WTC11 (cell line): Measurements from ENCODE around the gene SESN2. TPM values are rescaled to one million over a fixed set of nuclear protein-coding genes. Genes with fewer than 3 reads are reported as not detected.

Experiments
- ATAC-seq: fragments of 200-7000 bp; cut with Tn5 transposase; 2 replicates; pipeline ENCODE4 v1.10.0; 2021; ENCODE audit warnings: mild to moderate bottlenecking, moderate library complexity
- CTCF ChIA-PET: fragments of 300-600 bp; sonication (Branson Sonifier 250); formaldehyde crosslinking; loops from one replicate; lab custom pipeline; 2021; ENCODE audit warnings: antibody characterized with exemption; lab: Charles Lee
- POLR2A ChIA-PET: fragments of 350-600 bp; sonication (Branson Sonifier 250); formaldehyde crosslinking; loops from one replicate; lab custom pipeline; 2021; ENCODE audit warnings: antibody characterized with exemption; lab: Charles Lee
- DNase-seq: peaks from one replicate; pipeline ENCODE4 v3.0.0; 2021; ENCODE audit warnings: low spot score
- H3K27ac Mint-ChIP-seq: 2 replicates; pipeline ENCODE4 v1.8.0; 2021; ENCODE audit warnings: mixed read lengths
- H3K27me3 Mint-ChIP-seq: 2 replicates; pipeline ENCODE4 v1.8.0; 2021; ENCODE audit warnings: low read depth, mild to moderate bottlenecking, moderate library complexity, mixed read lengths
- H3K36me3 Mint-ChIP-seq: 2 replicates; pipeline ENCODE4 v1.8.0; 2021; ENCODE audit warnings: mixed read lengths
- H3K4me1 Mint-ChIP-seq: 2 replicates; pipeline ENCODE4 v1.8.0; 2022; ENCODE audit warnings: mixed read lengths
- H3K4me3 Mint-ChIP-seq: 2 replicates; pipeline ENCODE4 v1.8.0; 2021; ENCODE audit warnings: mild to moderate bottlenecking, moderate library complexity, mixed read lengths
- H3K9me3 Mint-ChIP-seq: 2 replicates; pipeline ENCODE4 v1.8.0; 2021; ENCODE audit warnings: mixed read lengths
- FOXK1 ChIP-seq: sonication (generic); formaldehyde crosslinking; IDR thresholded peaks from 2 replicates; pipeline ENCODE4 v1.8.0; 2022; ENCODE audit warnings: mild to moderate bottlenecking, moderate library complexity, missing genetic modification reagents
- GABPB1 ChIP-seq: sonication (generic); formaldehyde crosslinking; IDR thresholded peaks from 2 replicates; pipeline ENCODE4 v1.8.1; 2023; ENCODE audit warnings: mild to moderate bottlenecking, missing genetic modification reagents
- RORB ChIP-seq: fragments of 250-450 bp; sonication (Bioruptor Pico); IDR thresholded peaks from 2 replicates; pipeline ENCODE4 v1.9.0; 2021; ENCODE audit warnings: mild to moderate bottlenecking
- SOX15 ChIP-seq: fragments of 250-450 bp; sonication (Bioruptor Pico); IDR thresholded peaks from 2 replicates; pipeline ENCODE4 v1.9.0; 2021; ENCODE audit warnings: mild to moderate bottlenecking
- SP1 ChIP-seq: sonication (generic); formaldehyde crosslinking; conservative IDR thresholded peaks from 2 replicates; pipeline ENCODE4 v1.8.1; 2022; ENCODE audit warnings: missing genetic modification reagents
- TCF7 ChIP-seq: sonication (generic); formaldehyde crosslinking; IDR thresholded peaks from 2 replicates; pipeline ENCODE4 v1.8.0; 2022; ENCODE audit warnings: mild to moderate bottlenecking, low read depth, missing genetic modification reagents, moderate library complexity
- TEAD1 ChIP-seq: sonication (generic); formaldehyde crosslinking; IDR thresholded peaks from 2 replicates; pipeline ENCODE4 v1.8.0; 2022; ENCODE audit warnings: mild to moderate bottlenecking, missing genetic modification reagents
- ZNF317 ChIP-seq: sonication (generic); formaldehyde crosslinking; IDR thresholded peaks from 2 replicates; pipeline ENCODE4 v1.8.1; 2023; ENCODE audit warnings: low read depth, mild to moderate bottlenecking, moderate library complexity, missing genetic modification reagents, borderline replicate concordance
- total RNA-seq: library from RNA; stranded (reverse); gene quantifications from 3 replicates; pipeline ENCODE4 v1.2.3, GENCODE V29; 2021
- TF ChIP-seq, protein P1 (sequence below): sonication (generic); formaldehyde crosslinking; conservative IDR thresholded peaks from 2 replicates; pipeline ENCODE4 v1.8.1; 2022; ENCODE audit warnings: mild to moderate bottlenecking, missing genetic modification reagents
- TF ChIP-seq, protein P2 (sequence below): sonication (generic); formaldehyde crosslinking; IDR thresholded peaks from 2 replicates; pipeline ENCODE4 v1.8.1; 2023; ENCODE audit warnings: mild to moderate bottlenecking, moderate library complexity, missing genetic modification reagents
- TF ChIP-seq, protein P3 (sequence below): fragments of 250-450 bp; sonication (Bioruptor Pico); IDR thresholded peaks from 2 replicates; pipeline ENCODE4 v1.9.0; 2021; ENCODE audit warnings: mild to moderate bottlenecking, borderline replicate concordance
- TF ChIP-seq, protein P4 (sequence below): sonication (generic); formaldehyde crosslinking; IDR thresholded peaks from 2 replicates; pipeline ENCODE4 v1.8.1; 2023; ENCODE audit warnings: mild to moderate bottlenecking, missing genetic modification reagents, moderate library complexity
- TF ChIP-seq, protein P5 (sequence below): sonication (generic); formaldehyde crosslinking; IDR thresholded peaks from 2 replicates; pipeline ENCODE4 v1.8.1; 2022; ENCODE audit warnings: missing genetic modification reagents, borderline replicate concordance
- TF ChIP-seq, protein P6 (sequence below): sonication (generic); formaldehyde crosslinking; IDR thresholded peaks from 2 replicates; pipeline ENCODE4 v1.8.1; 2022; ENCODE audit warnings: mild to moderate bottlenecking, moderate library complexity, missing genetic modification reagents
- TF ChIP-seq, protein P7 (sequence below): sonication (generic); formaldehyde crosslinking; IDR thresholded peaks from 2 replicates; pipeline ENCODE4 v1.8.0; 2022; ENCODE audit warnings: mild to moderate bottlenecking, missing genetic modification reagents

Gene SESN2
- total RNA-seq, 1 experiment from 2014 or later: 38.1 TPM

DNA sequence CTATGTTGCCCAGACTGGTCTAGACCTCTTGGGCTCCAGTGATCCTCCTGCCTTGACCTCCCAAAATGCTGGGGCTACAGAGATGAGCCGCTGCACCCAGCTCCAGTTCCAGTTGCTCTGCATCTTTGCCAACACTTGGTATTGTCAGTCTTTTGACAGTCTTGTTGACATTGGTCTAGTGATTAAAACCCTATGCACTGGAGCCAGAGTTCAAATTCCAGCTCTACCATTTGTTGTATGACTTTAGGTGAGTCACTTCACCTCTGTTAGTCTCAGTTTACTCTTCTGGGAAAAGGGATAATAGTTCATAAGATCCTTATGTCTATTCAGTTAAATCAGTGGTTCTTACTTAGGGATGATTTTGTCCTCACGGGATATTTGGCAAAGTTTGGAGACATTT lies 36.6 kb downstream of the SESN2 start (continued):
- TF ChIP-seq, protein P1, sequence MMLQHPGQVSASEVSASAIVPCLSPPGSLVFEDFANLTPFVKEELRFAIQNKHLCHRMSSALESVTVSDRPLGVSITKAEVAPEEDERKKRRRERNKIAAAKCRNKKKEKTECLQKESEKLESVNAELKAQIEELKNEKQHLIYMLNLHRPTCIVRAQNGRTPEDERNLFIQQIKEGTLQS (CRISPR knock-in tag): no peak
- TF ChIP-seq FOXK1 (CRISPR knock-in tag): no peak
- TF ChIP-seq, protein P2, sequence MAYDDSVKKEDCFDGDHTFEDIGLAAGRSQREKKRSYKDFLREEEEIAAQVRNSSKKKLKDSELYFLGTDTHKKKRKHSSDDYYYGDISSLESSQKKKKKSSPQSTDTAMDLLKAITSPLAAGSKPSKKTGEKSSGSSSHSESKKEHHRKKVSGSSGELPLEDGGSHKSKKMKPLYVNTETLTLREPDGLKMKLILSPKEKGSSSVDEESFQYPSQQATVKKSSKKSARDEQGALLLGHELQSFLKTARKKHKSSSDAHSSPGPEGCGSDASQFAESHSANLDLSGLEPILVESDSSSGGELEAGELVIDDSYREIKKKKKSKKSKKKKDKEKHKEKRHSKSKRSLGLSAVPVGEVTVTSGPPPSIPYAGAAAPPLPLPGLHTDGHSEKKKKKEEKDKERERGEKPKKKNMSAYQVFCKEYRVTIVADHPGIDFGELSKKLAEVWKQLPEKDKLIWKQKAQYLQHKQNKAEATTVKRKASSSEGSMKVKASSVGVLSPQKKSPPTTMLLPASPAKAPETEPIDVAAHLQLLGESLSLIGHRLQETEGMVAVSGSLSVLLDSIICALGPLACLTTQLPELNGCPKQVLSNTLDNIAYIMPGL: no peak
- no peak for TF ChIP-seq SOX15
- no peak for TF ChIP-seq TCF7 (CRISPR knock-in tag)
- no peak for TF ChIP-seq SP1 (CRISPR knock-in tag)
- TF ChIP-seq, protein P3, sequence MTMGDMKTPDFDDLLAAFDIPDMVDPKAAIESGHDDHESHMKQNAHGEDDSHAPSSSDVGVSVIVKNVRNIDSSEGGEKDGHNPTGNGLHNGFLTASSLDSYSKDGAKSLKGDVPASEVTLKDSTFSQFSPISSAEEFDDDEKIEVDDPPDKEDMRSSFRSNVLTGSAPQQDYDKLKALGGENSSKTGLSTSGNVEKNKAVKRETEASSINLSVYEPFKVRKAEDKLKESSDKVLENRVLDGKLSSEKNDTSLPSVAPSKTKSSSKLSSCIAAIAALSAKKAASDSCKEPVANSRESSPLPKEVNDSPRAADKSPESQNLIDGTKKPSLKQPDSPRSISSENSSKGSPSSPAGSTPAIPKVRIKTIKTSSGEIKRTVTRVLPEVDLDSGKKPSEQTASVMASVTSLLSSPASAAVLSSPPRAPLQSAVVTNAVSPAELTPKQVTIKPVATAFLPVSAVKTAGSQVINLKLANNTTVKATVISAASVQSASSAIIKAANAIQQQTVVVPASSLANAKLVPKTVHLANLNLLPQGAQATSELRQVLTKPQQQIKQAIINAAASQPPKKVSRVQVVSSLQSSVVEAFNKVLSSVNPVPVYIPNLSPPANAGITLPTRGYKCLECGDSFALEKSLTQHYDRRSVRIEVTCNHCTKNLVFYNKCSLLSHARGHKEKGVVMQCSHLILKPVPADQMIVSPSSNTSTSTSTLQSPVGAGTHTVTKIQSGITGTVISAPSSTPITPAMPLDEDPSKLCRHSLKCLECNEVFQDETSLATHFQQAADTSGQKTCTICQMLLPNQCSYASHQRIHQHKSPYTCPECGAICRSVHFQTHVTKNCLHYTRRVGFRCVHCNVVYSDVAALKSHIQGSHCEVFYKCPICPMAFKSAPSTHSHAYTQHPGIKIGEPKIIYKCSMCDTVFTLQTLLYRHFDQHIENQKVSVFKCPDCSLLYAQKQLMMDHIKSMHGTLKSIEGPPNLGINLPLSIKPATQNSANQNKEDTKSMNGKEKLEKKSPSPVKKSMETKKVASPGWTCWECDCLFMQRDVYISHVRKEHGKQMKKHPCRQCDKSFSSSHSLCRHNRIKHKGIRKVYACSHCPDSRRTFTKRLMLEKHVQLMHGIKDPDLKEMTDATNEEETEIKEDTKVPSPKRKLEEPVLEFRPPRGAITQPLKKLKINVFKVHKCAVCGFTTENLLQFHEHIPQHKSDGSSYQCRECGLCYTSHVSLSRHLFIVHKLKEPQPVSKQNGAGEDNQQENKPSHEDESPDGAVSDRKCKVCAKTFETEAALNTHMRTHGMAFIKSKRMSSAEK: no peak
- TF ChIP-seq, all 79 proteins: peak for 0

DNA sequence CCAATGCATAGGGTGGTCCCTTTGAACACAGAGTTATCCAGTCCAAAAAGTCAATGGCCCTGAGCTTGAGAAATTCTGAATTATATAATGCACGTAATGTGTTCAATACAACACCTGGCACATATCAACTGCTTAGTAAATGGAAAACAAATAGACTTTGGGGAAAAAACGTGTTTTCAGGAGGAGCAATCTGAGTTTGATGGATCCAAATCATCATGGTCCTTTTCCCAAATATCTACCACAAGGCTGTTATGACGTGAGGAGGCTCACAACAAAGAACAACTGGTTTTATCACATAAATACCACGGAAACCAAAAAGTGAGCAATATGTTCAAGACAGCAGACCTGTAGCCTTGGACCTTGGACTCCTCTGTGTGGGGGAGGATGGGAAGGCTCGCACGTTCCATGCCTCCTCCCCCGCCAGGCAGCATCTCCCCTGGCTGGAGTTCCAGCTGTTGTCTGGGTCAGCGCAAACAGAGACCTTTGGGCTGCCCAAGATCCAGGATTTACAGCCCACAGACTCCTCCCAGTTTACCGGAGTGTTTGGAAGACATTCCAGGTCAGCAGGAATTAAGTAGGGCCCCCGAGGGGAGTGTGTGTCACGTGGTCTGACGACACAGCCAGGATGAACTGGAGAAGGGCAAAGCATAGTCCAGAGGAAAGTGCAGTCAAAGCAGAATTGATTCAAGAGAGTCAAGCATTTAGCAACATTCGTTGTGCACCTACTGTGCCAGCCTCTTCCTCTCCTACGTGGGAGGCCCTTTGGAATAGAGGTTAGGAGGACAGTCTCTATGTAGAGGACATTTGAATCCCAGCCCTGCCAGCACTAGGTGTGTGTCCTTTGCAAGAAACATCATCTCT lies 37.3 kb downstream of the SESN2 start:
- TF ChIP-seq TEAD1 (peak; percentile 75; the same call in 1 of the 2 replicates), GABPB1 (CRISPR knock-in tag) (peak; percentile 12; the same call in 1 of the 2 replicates), ZNF317 (CRISPR knock-in tag) (no peak), RORB (no peak)
- TF ChIP-seq, protein P4, sequence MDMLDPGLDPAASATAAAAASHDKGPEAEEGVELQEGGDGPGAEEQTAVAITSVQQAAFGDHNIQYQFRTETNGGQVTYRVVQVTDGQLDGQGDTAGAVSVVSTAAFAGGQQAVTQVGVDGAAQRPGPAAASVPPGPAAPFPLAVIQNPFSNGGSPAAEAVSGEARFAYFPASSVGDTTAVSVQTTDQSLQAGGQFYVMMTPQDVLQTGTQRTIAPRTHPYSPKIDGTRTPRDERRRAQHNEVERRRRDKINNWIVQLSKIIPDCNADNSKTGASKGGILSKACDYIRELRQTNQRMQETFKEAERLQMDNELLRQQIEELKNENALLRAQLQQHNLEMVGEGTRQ (CRISPR knock-in tag): peak; percentile 93
- TF ChIP-seq, protein P5, sequence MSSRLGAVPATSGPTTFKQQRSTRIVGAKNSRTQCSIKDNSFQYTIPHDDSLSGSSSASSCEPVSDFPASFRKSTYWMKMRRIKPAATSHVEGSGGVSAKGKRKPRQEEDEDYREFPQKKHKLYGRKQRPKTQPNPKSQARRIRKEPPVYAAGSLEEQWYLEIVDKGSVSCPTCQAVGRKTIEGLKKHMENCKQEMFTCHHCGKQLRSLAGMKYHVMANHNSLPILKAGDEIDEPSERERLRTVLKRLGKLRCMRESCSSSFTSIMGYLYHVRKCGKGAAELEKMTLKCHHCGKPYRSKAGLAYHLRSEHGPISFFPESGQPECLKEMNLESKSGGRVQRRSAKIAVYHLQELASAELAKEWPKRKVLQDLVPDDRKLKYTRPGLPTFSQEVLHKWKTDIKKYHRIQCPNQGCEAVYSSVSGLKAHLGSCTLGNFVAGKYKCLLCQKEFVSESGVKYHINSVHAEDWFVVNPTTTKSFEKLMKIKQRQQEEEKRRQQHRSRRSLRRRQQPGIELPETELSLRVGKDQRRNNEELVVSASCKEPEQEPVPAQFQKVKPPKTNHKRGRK (CRISPR knock-in tag): no peak
- TF ChIP-seq, protein P6, sequence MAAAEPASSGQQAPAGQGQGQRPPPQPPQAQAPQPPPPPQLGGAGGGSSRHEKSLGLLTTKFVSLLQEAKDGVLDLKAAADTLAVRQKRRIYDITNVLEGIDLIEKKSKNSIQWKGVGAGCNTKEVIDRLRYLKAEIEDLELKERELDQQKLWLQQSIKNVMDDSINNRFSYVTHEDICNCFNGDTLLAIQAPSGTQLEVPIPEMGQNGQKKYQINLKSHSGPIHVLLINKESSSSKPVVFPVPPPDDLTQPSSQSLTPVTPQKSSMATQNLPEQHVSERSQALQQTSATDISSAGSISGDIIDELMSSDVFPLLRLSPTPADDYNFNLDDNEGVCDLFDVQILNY (CRISPR knock-in tag): peak; percentile 41; the same call in 1 of the 2 replicates
- TF ChIP-seq, protein P7, sequence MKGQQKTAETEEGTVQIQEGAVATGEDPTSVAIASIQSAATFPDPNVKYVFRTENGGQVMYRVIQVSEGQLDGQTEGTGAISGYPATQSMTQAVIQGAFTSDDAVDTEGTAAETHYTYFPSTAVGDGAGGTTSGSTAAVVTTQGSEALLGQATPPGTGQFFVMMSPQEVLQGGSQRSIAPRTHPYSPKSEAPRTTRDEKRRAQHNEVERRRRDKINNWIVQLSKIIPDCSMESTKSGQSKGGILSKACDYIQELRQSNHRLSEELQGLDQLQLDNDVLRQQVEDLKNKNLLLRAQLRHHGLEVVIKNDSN (CRISPR knock-in tag): peak; percentile 91
- Mint-ChIP-seq H3K4me1 (peaks cover 20% of the 10 kb centered on the region), H3K27ac (peak overlapping the region; percentile 80), H3K9me3 (peaks cover 3% of the 10 kb centered on the region; the same call in 1 of the 2 replicates), H3K4me3 (peak overlapping the region; percentile 39), H3K27me3 (no peaks in the 10 kb centered on the region), H3K36me3 (no peaks in the 10 kb centered on the region)
- peak; percentile 72 for DNase-seq
- ChIA-PET CTCF (interaction anchor here (0.8 kb wide), 1 partner anchor 205 kb away, joined by 3 read pairs; no protein-coding TSS in a partner anchor), POLR2A (interaction anchor here (1.0 kb wide), 1 partner anchor 10 kb away, joined by 3 read pairs; no protein-coding TSS in a partner anchor)
- ATAC-seq: peak; percentile 98
